Effector CD4-positive, alpha-beta T cell (primary cell): ENCODE data around the gene NCS1.

Experiments
- DNase-seq: peaks from one replicate; pipeline ENCODE4 v3.0.0-alpha.2; 2020

Gene NCS1

GRCh38 chr9:130149031-130149430, 23.2 kb upstream of the NCS1 start:
- no peak for DNase-seq

GRCh38 chr9:130149654-130150286, 22.4 kb upstream of the NCS1 start:
- DNase-seq = no peak

GRCh38 chr9:130150779-130151382, 21.3 kb upstream of the NCS1 start:
- no peak for DNase-seq

- DNase-seq = no peak
Observed at GRCh38 chr9:130154816-130155215, 17.4 kb upstream of the NCS1 start.

GRCh38 chr9:130155647-130156046, 16.6 kb upstream of the NCS1 start:
- no peak for DNase-seq

- DNase-seq = no peak
Observed at GRCh38 chr9:130156672-130157071, 15.5 kb upstream of the NCS1 start.

GRCh38 chr9:130157079-130157478, 15.1 kb upstream of the NCS1 start:
- DNase-seq = no peak

GRCh38 chr9:130158001-130158400, 14.2 kb upstream of the NCS1 start:
- no peak for DNase-seq

- DNase-seq = no peak
Observed at GRCh38 chr9:130159057-130159456, 13.1 kb upstream of the NCS1 start.

GRCh38 chr9:130159915-130160670, 12.1 kb upstream of the NCS1 start:
- no peak for DNase-seq

- DNase-seq = no peak
Observed at GRCh38 chr9:130160862-130161470, 11.2 kb upstream of the NCS1 start.

GRCh38 chr9:130165579-130165978, 6.6 kb upstream of the NCS1 start:
- DNase-seq = no peak

GRCh38 chr9:130166399-130166798, 5.8 kb upstream of the NCS1 start:
- DNase-seq = no peak

GRCh38 chr9:130167927-130168326, 4.3 kb upstream of the NCS1 start:
- no peak for DNase-seq

- no peak for DNase-seq
Observed at GRCh38 chr9:130171226-130172148, 717 bp upstream of the NCS1 start.

GRCh38 chr9:130172858-130173665, 858 bp downstream of the NCS1 start:
- peak; percentile 27 for DNase-seq

GRCh38 chr9:130173666-130173983, 1.4 kb downstream of the NCS1 start:
- no peak for DNase-seq

GRCh38 chr9:130174025-130174424, 1.8 kb downstream of the NCS1 start:
- DNase-seq = no peak

- no peak for DNase-seq
Observed at GRCh38 chr9:130174920-130175321, 2.7 kb downstream of the NCS1 start.

- no peak for DNase-seq
Observed at GRCh38 chr9:130175355-130175754, 3.2 kb downstream of the NCS1 start.

GRCh38 chr9:130176760-130177159, 4.6 kb downstream of the NCS1 start:
- no peak for DNase-seq
